ENCODE measurements around the gene MED26. TPM values are rescaled to one million over a fixed set of nuclear protein-coding genes. Genes with fewer than 3 reads are reported as not detected.

MED26 gene
- total RNA-seq, 1 experiment from 2014 or later = 13.5 TPM

GRCh38 chr19:16596399-16596798 is 31.6 kb downstream of the MED26 start:
- Histone ChIP-seq H3K4me3 (no peak overlapping the region), H3K4me1 (peaks cover 4% of the 10 kb centered on the region; the same call in 1 of the 2 replicates), H3K9me3 (replicated peaks) (no peaks in the 10 kb centered on the region), H3K27me3 (no peaks in the 10 kb centered on the region), H3K36me3 (no peaks in the 10 kb centered on the region), H3K27ac (no peak overlapping the region)
- no peak for DNase-seq

- no peak for DNase-seq
- peaks cover 4% of the 10 kb centered on the region; the same call in 1 of the 2 replicates for H3K4me1 ChIP-seq
- H3K27me3 ChIP-seq = no peaks in the 10 kb centered on the region
- H3K36me3 ChIP-seq = no peaks in the 10 kb centered on the region
- no peak overlapping the region for H3K27ac ChIP-seq
- no peak overlapping the region for H3K4me3 ChIP-seq
- no peaks in the 10 kb centered on the region for H3K9me3 ChIP-seq (replicated peaks)
These were observed 32.9 kb downstream of the MED26 start for GRCh38 chr19:16595097-16595496.

- Histone ChIP-seq H3K27me3 (no peaks in the 10 kb centered on the region), H3K9me3 (replicated peaks) (no peaks in the 10 kb centered on the region), H3K36me3 (no peaks in the 10 kb centered on the region), H3K27ac (no peak overlapping the region), H3K4me3 (no peak overlapping the region), H3K4me1 (peaks cover 7% of the 10 kb centered on the region; the same call in 1 of the 2 replicates)
- no peak for DNase-seq
These were observed 33.3 kb downstream of the MED26 start for GRCh38 chr19:16594681-16595091.

GRCh38 chr19:16594131-16594586 is 33.8 kb downstream of the MED26 start:
- Histone ChIP-seq H3K27me3 (no peaks in the 10 kb centered on the region), H3K27ac (no peak overlapping the region), H3K4me1 (peaks cover 10% of the 10 kb centered on the region; the same call in 1 of the 2 replicates), H3K9me3 (replicated peaks) (no peaks in the 10 kb centered on the region), H3K4me3 (no peak overlapping the region), H3K36me3 (no peaks in the 10 kb centered on the region)
- DNase-seq = no peak

- no peak overlapping the region for H3K27ac ChIP-seq
- no peaks in the 10 kb centered on the region for H3K9me3 ChIP-seq (replicated peaks)
- peaks cover 20% of the 10 kb centered on the region; the same call in 1 of the 2 replicates for H3K4me1 ChIP-seq
- no peaks in the 10 kb centered on the region for H3K27me3 ChIP-seq
- H3K36me3 ChIP-seq = no peaks in the 10 kb centered on the region
- DNase-seq = no peak
- H3K4me3 ChIP-seq = no peak overlapping the region
These were observed 34.8 kb downstream of the MED26 start for GRCh38 chr19:16593181-16593580.

- no peaks in the 10 kb centered on the region for H3K27me3 ChIP-seq
- no peaks in the 10 kb centered on the region for H3K9me3 ChIP-seq (replicated peaks)
- H3K4me1 ChIP-seq = peaks cover 24% of the 10 kb centered on the region; the same call in 1 of the 2 replicates
- H3K4me3 ChIP-seq = no peak overlapping the region
- H3K36me3 ChIP-seq = no peaks in the 10 kb centered on the region
- H3K27ac ChIP-seq = no peak overlapping the region
- no peak for DNase-seq
These were observed 36.0 kb downstream of the MED26 start for GRCh38 chr19:16591803-16592556.

- Histone ChIP-seq H3K9me3 (replicated peaks) (no peaks in the 10 kb centered on the region), H3K4me3 (no peak overlapping the region), H3K27me3 (no peaks in the 10 kb centered on the region), H3K27ac (no peak overlapping the region), H3K36me3 (no peaks in the 10 kb centered on the region), H3K4me1 (peaks cover 24% of the 10 kb centered on the region; the same call in 1 of the 2 replicates)
- no peak for DNase-seq
These were observed 36.9 kb downstream of the MED26 start for GRCh38 chr19:16590876-16591802.

- H3K9me3 ChIP-seq (replicated peaks) = no peaks in the 10 kb centered on the region
- H3K4me3 ChIP-seq = no peak overlapping the region
- peaks cover 26% of the 10 kb centered on the region for H3K4me1 ChIP-seq
- H3K27me3 ChIP-seq = no peaks in the 10 kb centered on the region
- H3K36me3 ChIP-seq = no peaks in the 10 kb centered on the region
- no peak overlapping the region for H3K27ac ChIP-seq
- no peak for DNase-seq
These were observed 38.1 kb downstream of the MED26 start for GRCh38 chr19:16589917-16590316.

- Histone ChIP-seq H3K9me3 (replicated peaks) (no peaks in the 10 kb centered on the region), H3K4me1 (peaks cover 33% of the 10 kb centered on the region), H3K27ac (no peak overlapping the region), H3K4me3 (no peak overlapping the region), H3K36me3 (no peaks in the 10 kb centered on the region), H3K27me3 (no peaks in the 10 kb centered on the region)
- no peak for DNase-seq
These were observed 39.0 kb downstream of the MED26 start for GRCh38 chr19:16588824-16589577.

GRCh38 chr19:16587833-16588823 is 39.9 kb downstream of the MED26 start:
- DNase-seq = peak; percentile 34 to 51
- Histone ChIP-seq H3K27ac (no peak overlapping the region), H3K4me1 (peaks cover 42% of the 10 kb centered on the region)

GRCh38 chr19:16586991-16587832 is 40.8 kb downstream of the MED26 start:
- H3K27me3 ChIP-seq = no peaks in the 10 kb centered on the region
- no peak overlapping the region for H3K4me3 ChIP-seq
- no peak overlapping the region for H3K27ac ChIP-seq
- no peaks in the 10 kb centered on the region for H3K9me3 ChIP-seq (replicated peaks)
- no peaks in the 10 kb centered on the region for H3K36me3 ChIP-seq
- peaks cover 40% of the 10 kb centered on the region for H3K4me1 ChIP-seq
- DNase-seq = no peak

More at GRCh38 chr19:16587833-16588823, 39.9 kb downstream of the MED26 start:
- Histone ChIP-seq H3K27me3 (no peaks in the 10 kb centered on the region), H3K36me3 (no peaks in the 10 kb centered on the region), H3K9me3 (replicated peaks) (no peaks in the 10 kb centered on the region), H3K4me3 (no peak overlapping the region)

GRCh38 chr19:16586477-16586871 is 41.5 kb downstream of the MED26 start:
- H3K27ac ChIP-seq = no peak overlapping the region
- no peak overlapping the region for H3K4me3 ChIP-seq
- peaks cover 38% of the 10 kb centered on the region for H3K4me1 ChIP-seq
- H3K9me3 ChIP-seq (replicated peaks) = no peaks in the 10 kb centered on the region
- H3K36me3 ChIP-seq = no peaks in the 10 kb centered on the region; the same call in 1 of the 2 replicates
- no peaks in the 10 kb centered on the region for H3K27me3 ChIP-seq
- DNase-seq = no peak
